WTC11 (cell line): ENCODE measurements around the gene RPIA. TPM values are rescaled to one million over a fixed set of nuclear protein-coding genes. Genes with fewer than 3 reads are reported as not detected.

ENCODE experiments used
- ATAC-seq: fragments of 200-7000 bp; cut with Tn5 transposase; 2 replicates; pipeline ENCODE4 v1.10.0; 2021; ENCODE audit warnings: mild to moderate bottlenecking, moderate library complexity
- CTCF ChIA-PET: fragments of 300-600 bp; sonication (Branson Sonifier 250); formaldehyde crosslinking; loops from one replicate; lab custom pipeline; 2021; ENCODE audit warnings: antibody characterized with exemption; lab: Charles Lee
- POLR2A ChIA-PET: fragments of 350-600 bp; sonication (Branson Sonifier 250); formaldehyde crosslinking; loops from one replicate; lab custom pipeline; 2021; ENCODE audit warnings: antibody characterized with exemption; lab: Charles Lee
- DNase-seq: peaks from one replicate; pipeline ENCODE4 v3.0.0; 2021; ENCODE audit warnings: low spot score
- H3K27ac Mint-ChIP-seq: 2 replicates; pipeline ENCODE4 v1.8.0; 2021; ENCODE audit warnings: mixed read lengths
- H3K27me3 Mint-ChIP-seq: 2 replicates; pipeline ENCODE4 v1.8.0; 2021; ENCODE audit warnings: low read depth, mild to moderate bottlenecking, moderate library complexity, mixed read lengths
- H3K36me3 Mint-ChIP-seq: 2 replicates; pipeline ENCODE4 v1.8.0; 2021; ENCODE audit warnings: mixed read lengths
- H3K4me1 Mint-ChIP-seq: 2 replicates; pipeline ENCODE4 v1.8.0; 2022; ENCODE audit warnings: mixed read lengths
- H3K4me3 Mint-ChIP-seq: 2 replicates; pipeline ENCODE4 v1.8.0; 2021; ENCODE audit warnings: mild to moderate bottlenecking, moderate library complexity, mixed read lengths
- H3K9me3 Mint-ChIP-seq: 2 replicates; pipeline ENCODE4 v1.8.0; 2021; ENCODE audit warnings: mixed read lengths
- GABPB1 ChIP-seq: sonication (generic); formaldehyde crosslinking; IDR thresholded peaks from 2 replicates; pipeline ENCODE4 v1.8.1; 2023; ENCODE audit warnings: mild to moderate bottlenecking, missing genetic modification reagents
- GTF2I ChIP-seq: fragments of 250-450 bp; sonication (Bioruptor Pico); conservative IDR thresholded peaks from 2 replicates; pipeline ENCODE4 v1.4.0; 2021; ENCODE audit warnings: mild to moderate bottlenecking
- JUN ChIP-seq: sonication (generic); formaldehyde crosslinking; IDR thresholded peaks from 2 replicates; pipeline ENCODE4 v1.8.0; 2023; ENCODE audit warnings: mild to moderate bottlenecking, missing genetic modification reagents
- KAT7 ChIP-seq: sonication (generic); formaldehyde crosslinking; IDR thresholded peaks from 2 replicates; pipeline ENCODE4 v1.8.1; 2023; ENCODE audit warnings: missing genetic modification reagents, mild to moderate bottlenecking, borderline replicate concordance
- NR3C1 ChIP-seq: sonication (generic); formaldehyde crosslinking; conservative IDR thresholded peaks from 2 replicates; pipeline ENCODE4 v1.8.1; 2023; ENCODE audit warnings: low read depth, mild to moderate bottlenecking, missing genetic modification reagents
- PRRX2 ChIP-seq: fragments of 250-450 bp; sonication (Bioruptor Pico); IDR thresholded peaks from 2 replicates; pipeline ENCODE4 v1.8.0; 2021; ENCODE audit warnings: mild to moderate bottlenecking
- SOX15 ChIP-seq: fragments of 250-450 bp; sonication (Bioruptor Pico); IDR thresholded peaks from 2 replicates; pipeline ENCODE4 v1.9.0; 2021; ENCODE audit warnings: mild to moderate bottlenecking
- ZNF121 ChIP-seq: sonication (generic); formaldehyde crosslinking; IDR thresholded peaks from 2 replicates; pipeline ENCODE4 v1.8.0; 2023; ENCODE audit warnings: missing genetic modification reagents
- ZNF263 ChIP-seq: sonication (generic); formaldehyde crosslinking; IDR thresholded peaks from 2 replicates; pipeline ENCODE4 v1.8.1; 2022; ENCODE audit warnings: low read depth, mild to moderate bottlenecking, moderate library complexity, missing genetic modification reagents
- total RNA-seq: library from RNA; stranded (reverse); gene quantifications from 3 replicates; pipeline ENCODE4 v1.2.3, GENCODE V29; 2021
- TF ChIP-seq, protein P1 (sequence below): fragments of 200-600 bp; IDR thresholded peaks from 2 replicates; pipeline ENCODE4 v1.8.0; 2022; ENCODE audit warnings: antibody characterized with exemption
- TF ChIP-seq, protein P2 (sequence below): sonication (generic); formaldehyde crosslinking; IDR thresholded peaks from 2 replicates; pipeline ENCODE4 v1.8.0; 2023; ENCODE audit warnings: mild to moderate bottlenecking, missing genetic modification reagents
- TF ChIP-seq, protein P3 (sequence below): sonication (generic); formaldehyde crosslinking; IDR thresholded peaks from 2 replicates; pipeline ENCODE4 v1.8.1; 2023; ENCODE audit warnings: mild to moderate bottlenecking, missing genetic modification reagents, moderate library complexity
- TF ChIP-seq, protein P4 (sequence below): sonication (generic); formaldehyde crosslinking; IDR thresholded peaks from 2 replicates; pipeline ENCODE4 v1.8.0; 2022; ENCODE audit warnings: mild to moderate bottlenecking, missing genetic modification reagents

RPIA gene
- total RNA-seq, 1 experiment from 2014 or later = 23.4 TPM

DNA sequence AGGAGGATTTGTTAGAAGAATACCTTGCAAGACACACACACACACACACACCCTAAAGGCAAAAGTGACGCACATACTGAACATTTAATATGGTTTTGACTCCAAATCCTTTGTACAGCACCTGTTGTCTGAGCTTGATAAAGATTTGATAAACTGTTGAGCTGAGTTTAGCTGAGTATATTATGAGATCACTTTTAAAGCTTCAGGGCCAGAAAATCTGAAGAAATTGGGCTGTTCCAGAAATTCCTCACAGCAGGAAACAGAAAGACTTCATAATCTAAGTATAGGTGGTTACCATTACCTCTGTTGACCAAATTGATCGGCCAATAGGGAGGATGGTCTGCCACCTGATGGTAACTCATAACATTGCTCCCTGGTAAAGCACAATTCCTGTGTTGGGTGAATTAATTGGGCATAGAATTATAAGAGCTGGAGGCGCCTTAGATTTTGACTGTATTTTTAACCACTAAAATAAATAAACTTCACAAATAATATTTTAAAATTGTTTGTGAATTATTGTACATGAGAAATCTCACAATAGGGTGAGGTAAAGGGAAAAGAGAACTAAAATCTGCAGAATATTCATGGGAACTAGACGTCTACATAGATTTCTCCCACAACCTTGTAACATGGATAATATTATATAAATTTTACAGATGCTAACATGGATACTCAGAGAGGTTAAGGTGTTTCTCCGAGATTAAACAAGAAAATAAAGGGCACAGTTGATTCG, 21.8 kb upstream of the RPIA start:
- peak; percentile 80 for ATAC-seq
- no peaks in the 10 kb centered on the region; the same call in 1 of the 2 replicates for H3K27me3 Mint-ChIP-seq

DNA sequence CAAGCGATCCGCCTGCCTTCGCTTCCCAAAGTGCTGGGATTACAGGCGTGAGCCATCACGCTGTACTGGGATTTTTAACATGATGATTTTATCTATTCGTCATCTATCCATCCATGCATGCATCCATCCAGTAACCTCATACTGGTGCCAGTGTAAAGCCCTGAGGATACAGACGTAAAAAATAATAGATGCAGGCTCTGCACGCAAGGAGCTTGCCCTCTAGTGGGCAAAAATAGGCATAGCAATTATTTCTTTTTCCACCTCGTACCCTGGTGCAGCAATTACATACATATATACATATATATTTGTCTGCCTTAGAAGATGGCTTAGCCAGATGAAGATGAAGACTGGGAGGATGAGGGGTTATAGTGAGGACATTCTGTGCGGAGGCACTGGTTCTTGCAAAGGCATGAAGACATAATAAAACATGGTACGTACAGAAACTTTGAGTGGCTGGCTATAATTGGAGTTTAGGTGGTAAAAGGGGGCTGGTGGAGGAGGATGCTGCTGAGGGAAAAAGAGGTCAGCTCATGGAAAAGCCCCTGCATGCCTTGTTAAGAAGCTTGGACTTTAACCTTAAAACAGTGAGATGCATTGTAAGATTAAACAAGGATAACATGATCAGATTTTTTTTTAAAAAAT, 19.6 kb upstream of the RPIA start:
- ChIA-PET POLR2A (no interaction called here), CTCF (interaction anchor here (0.6 to 1.9 kb wide), 34 partner anchors 8 to 611 kb away, joined by 3 to 36 read pairs (median 5); partner anchors contain the start of genes EIF2AK3 and RPIA)
- Mint-ChIP-seq H3K36me3 (no peaks in the 10 kb centered on the region), H3K4me3 (no peak overlapping the region), H3K4me1 (no peaks in the 10 kb centered on the region), H3K27ac (peak overlapping the region; percentile 71), H3K27me3 (peaks cover 4% of the 10 kb centered on the region), H3K9me3 (no peaks in the 10 kb centered on the region)
- TF ChIP-seq GABPB1 (CRISPR knock-in tag) (no peak), GTF2I (no peak), PRRX2 (CRISPR knock-in tag) (no peak), SOX15 (no peak), ZNF263 (CRISPR knock-in tag) (no peak), ZNF121 (no peak), KAT7 (CRISPR knock-in tag) (no peak)
- TF ChIP-seq, protein P1, sequence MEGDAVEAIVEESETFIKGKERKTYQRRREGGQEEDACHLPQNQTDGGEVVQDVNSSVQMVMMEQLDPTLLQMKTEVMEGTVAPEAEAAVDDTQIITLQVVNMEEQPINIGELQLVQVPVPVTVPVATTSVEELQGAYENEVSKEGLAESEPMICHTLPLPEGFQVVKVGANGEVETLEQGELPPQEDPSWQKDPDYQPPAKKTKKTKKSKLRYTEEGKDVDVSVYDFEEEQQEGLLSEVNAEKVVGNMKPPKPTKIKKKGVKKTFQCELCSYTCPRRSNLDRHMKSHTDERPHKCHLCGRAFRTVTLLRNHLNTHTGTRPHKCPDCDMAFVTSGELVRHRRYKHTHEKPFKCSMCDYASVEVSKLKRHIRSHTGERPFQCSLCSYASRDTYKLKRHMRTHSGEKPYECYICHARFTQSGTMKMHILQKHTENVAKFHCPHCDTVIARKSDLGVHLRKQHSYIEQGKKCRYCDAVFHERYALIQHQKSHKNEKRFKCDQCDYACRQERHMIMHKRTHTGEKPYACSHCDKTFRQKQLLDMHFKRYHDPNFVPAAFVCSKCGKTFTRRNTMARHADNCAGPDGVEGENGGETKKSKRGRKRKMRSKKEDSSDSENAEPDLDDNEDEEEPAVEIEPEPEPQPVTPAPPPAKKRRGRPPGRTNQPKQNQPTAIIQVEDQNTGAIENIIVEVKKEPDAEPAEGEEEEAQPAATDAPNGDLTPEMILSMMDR = peak; percentile 78
- ATAC-seq (peak; percentile 71), DNase-seq (no peak)

More for the DNA sequence above, 21.8 kb upstream of the RPIA start:
- H3K36me3 Mint-ChIP-seq = no peaks in the 10 kb centered on the region
- no peak overlapping the region for H3K4me3 Mint-ChIP-seq
- H3K4me1 Mint-ChIP-seq = no peaks in the 10 kb centered on the region
- ChIA-PET CTCF (interaction anchor here (0.5 to 2.2 kb wide), 27 partner anchors 8 to 479 kb away, joined by 3 to 19 read pairs (median 4); no protein-coding TSS in a partner anchor), POLR2A (no interaction called here)
- TF ChIP-seq, protein P2, sequence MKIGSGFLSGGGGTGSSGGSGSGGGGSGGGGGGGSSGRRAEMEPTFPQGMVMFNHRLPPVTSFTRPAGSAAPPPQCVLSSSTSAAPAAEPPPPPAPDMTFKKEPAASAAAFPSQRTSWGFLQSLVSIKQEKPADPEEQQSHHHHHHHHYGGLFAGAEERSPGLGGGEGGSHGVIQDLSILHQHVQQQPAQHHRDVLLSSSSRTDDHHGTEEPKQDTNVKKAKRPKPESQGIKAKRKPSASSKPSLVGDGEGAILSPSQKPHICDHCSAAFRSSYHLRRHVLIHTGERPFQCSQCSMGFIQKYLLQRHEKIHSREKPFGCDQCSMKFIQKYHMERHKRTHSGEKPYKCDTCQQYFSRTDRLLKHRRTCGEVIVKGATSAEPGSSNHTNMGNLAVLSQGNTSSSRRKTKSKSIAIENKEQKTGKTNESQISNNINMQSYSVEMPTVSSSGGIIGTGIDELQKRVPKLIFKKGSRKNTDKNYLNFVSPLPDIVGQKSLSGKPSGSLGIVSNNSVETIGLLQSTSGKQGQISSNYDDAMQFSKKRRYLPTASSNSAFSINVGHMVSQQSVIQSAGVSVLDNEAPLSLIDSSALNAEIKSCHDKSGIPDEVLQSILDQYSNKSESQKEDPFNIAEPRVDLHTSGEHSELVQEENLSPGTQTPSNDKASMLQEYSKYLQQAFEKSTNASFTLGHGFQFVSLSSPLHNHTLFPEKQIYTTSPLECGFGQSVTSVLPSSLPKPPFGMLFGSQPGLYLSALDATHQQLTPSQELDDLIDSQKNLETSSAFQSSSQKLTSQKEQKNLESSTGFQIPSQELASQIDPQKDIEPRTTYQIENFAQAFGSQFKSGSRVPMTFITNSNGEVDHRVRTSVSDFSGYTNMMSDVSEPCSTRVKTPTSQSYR (CRISPR knock-in tag) = no peak
- no peak for TF ChIP-seq JUN
- H3K9me3 Mint-ChIP-seq = no peaks in the 10 kb centered on the region
- no peak overlapping the region for H3K27ac Mint-ChIP-seq
- DNase-seq = peak; percentile 29

DNA sequence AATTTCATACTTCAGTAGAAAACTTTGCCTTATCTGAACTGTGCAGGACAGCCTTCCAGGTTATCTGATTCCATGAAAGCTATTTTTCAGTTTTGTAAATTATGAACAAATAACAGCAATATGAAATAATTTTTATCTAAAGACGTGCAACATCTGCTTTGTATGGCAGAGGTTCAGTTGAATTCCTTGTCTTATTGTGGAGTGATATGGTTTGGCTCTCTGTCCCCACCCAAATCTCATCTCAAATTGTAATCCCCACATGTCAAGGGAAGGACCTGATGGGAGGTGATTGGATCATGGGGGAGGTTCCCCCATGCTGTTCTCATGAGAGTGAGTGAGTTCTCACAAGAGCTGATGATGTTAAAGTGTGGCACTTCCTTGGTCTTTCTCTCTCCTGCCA, 18.1 kb upstream of the RPIA start:
- Mint-ChIP-seq H3K27ac (no peak overlapping the region), H3K9me3 (no peaks in the 10 kb centered on the region), H3K4me1 (no peaks in the 10 kb centered on the region), H3K27me3 (peaks cover 8% of the 10 kb centered on the region), H3K36me3 (no peaks in the 10 kb centered on the region), H3K4me3 (no peak overlapping the region)
- CTCF ChIA-PET = interaction anchor here (0.5 to 1.8 kb wide), 5 partner anchors 9 to 238 kb away, joined by 3 to 5 read pairs (median 3); no protein-coding TSS in a partner anchor
- POLR2A ChIA-PET = no interaction called here
- DNase-seq (no peak), ATAC-seq (no peak)
- TF ChIP-seq, protein P3, sequence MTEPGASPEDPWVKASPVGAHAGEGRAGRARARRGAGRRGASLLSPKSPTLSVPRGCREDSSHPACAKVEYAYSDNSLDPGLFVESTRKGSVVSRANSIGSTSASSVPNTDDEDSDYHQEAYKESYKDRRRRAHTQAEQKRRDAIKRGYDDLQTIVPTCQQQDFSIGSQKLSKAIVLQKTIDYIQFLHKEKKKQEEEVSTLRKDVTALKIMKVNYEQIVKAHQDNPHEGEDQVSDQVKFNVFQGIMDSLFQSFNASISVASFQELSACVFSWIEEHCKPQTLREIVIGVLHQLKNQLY (CRISPR knock-in tag) = no peak
- TF ChIP-seq, protein P2 (CRISPR knock-in tag) = no peak
- TF ChIP-seq GABPB1 (CRISPR knock-in tag) (no peak), NR3C1 (CRISPR knock-in tag) (no peak)
- TF ChIP-seq, protein P4, sequence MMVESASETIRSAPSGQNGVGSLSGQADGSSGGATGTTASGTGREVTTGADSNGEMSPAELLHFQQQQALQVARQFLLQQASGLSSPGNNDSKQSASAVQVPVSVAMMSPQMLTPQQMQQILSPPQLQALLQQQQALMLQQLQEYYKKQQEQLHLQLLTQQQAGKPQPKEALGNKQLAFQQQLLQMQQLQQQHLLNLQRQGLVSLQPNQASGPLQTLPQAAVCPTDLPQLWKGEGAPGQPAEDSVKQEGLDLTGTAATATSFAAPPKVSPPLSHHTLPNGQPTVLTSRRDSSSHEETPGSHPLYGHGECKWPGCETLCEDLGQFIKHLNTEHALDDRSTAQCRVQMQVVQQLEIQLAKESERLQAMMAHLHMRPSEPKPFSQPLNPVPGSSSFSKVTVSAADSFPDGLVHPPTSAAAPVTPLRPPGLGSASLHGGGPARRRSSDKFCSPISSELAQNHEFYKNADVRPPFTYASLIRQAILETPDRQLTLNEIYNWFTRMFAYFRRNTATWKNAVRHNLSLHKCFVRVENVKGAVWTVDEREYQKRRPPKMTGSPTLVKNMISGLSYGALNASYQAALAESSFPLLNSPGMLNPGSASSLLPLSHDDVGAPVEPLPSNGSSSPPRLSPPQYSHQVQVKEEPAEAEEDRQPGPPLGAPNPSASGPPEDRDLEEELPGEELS (CRISPR knock-in tag) = no peak
